A549 (cell line): ENCODE results near the gene PATJ.

Experiments used
- CEBPB ChIP-seq, 2 experiments: fragments of >200 bp in 1 of 2; sonication (Bioruptor Twin) in 1 of 2; formaldehyde crosslinking in 1 of 2; IDR thresholded peaks; 2 replicates each; pipeline ENCODE4 v1.6.1; 2012 to 2016
- ESRRA ChIP-seq: fragments of 150-350 bp; IDR thresholded peaks from 2 replicates; pipeline ENCODE4 v1.6.1; 2014; ENCODE audit warnings: mild to moderate bottlenecking, low read length, borderline replicate concordance
- MAFK ChIP-seq: fragments of 450-650 bp; IDR thresholded peaks from 2 replicates; pipeline ENCODE4 v1.6.1; 2014; ENCODE audit not compliant: partially characterized antibody
- NFE2L2 ChIP-seq: fragments of 150-350 bp; conservative IDR thresholded peaks from 2 replicates; pipeline ENCODE4 v1.6.1; 2014; ENCODE audit warnings: low read length
- POLR2A ChIP-seq: IDR thresholded peaks from 2 replicates; pipeline ENCODE4 v1.6.1; 2012; ENCODE audit warnings: mild to moderate bottlenecking, low read length
- SMC3 ChIP-seq: fragments of >200 bp; sonication (Bioruptor Twin); formaldehyde crosslinking; IDR thresholded peaks from 3 replicates; pipeline ENCODE4 v1.6.1; 2018; ENCODE audit warnings: inconsistent platforms
- TF ChIP-seq, protein P1 (sequence below): fragments of >200 bp; sonication (Bioruptor Twin); formaldehyde crosslinking; IDR thresholded peaks from 3 replicates; pipeline ENCODE4 v1.5.1; 2016
- TF ChIP-seq, protein P2 (sequence below): fragments of 200-600 bp; sonication (generic); IDR thresholded peaks from 2 replicates; pipeline ENCODE4 v1.6.1; 2016; ENCODE audit warnings: antibody characterized with exemption, mild to moderate bottlenecking, moderate library complexity

DNA sequence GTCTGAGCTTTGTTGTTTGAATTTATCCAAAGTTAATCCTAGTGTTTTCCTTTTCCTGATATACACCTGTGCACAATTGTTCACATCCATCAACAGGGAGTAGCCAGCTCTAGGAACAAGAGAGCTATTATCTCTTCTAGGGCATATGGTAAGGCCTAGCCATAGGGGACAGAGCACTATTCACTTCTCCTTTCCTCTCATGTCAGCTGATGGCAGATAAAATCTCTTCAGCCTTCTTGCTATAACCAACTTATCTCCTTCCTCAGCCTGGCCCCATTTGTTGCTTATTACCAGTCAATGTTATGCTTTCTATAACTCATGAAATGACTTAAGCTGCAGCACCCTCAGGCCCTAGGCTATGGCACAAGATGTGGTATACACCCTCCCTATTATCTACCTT, 38.9 kb downstream of the PATJ start:
- TF ChIP-seq, protein P1, sequence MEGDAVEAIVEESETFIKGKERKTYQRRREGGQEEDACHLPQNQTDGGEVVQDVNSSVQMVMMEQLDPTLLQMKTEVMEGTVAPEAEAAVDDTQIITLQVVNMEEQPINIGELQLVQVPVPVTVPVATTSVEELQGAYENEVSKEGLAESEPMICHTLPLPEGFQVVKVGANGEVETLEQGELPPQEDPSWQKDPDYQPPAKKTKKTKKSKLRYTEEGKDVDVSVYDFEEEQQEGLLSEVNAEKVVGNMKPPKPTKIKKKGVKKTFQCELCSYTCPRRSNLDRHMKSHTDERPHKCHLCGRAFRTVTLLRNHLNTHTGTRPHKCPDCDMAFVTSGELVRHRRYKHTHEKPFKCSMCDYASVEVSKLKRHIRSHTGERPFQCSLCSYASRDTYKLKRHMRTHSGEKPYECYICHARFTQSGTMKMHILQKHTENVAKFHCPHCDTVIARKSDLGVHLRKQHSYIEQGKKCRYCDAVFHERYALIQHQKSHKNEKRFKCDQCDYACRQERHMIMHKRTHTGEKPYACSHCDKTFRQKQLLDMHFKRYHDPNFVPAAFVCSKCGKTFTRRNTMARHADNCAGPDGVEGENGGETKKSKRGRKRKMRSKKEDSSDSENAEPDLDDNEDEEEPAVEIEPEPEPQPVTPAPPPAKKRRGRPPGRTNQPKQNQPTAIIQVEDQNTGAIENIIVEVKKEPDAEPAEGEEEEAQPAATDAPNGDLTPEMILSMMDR, result no peak
- TF ChIP-seq, protein P2, sequence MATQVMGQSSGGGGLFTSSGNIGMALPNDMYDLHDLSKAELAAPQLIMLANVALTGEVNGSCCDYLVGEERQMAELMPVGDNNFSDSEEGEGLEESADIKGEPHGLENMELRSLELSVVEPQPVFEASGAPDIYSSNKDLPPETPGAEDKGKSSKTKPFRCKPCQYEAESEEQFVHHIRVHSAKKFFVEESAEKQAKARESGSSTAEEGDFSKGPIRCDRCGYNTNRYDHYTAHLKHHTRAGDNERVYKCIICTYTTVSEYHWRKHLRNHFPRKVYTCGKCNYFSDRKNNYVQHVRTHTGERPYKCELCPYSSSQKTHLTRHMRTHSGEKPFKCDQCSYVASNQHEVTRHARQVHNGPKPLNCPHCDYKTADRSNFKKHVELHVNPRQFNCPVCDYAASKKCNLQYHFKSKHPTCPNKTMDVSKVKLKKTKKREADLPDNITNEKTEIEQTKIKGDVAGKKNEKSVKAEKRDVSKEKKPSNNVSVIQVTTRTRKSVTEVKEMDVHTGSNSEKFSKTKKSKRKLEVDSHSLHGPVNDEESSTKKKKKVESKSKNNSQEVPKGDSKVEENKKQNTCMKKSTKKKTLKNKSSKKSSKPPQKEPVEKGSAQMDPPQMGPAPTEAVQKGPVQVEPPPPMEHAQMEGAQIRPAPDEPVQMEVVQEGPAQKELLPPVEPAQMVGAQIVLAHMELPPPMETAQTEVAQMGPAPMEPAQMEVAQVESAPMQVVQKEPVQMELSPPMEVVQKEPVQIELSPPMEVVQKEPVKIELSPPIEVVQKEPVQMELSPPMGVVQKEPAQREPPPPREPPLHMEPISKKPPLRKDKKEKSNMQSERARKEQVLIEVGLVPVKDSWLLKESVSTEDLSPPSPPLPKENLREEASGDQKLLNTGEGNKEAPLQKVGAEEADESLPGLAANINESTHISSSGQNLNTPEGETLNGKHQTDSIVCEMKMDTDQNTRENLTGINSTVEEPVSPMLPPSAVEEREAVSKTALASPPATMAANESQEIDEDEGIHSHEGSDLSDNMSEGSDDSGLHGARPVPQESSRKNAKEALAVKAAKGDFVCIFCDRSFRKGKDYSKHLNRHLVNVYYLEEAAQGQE, result no peak
- TF ChIP-seq ESRRA (no peak), MAFK (no peak), SMC3 (no peak), NFE2L2 (no peak), CEBPB (IDR thresholded peaks at IDR 0.05) (no peak), POLR2A (no peak)
